NCI-H2081 treated with DMSO at 0.1 percent for 48 hours (cell line): ENCODE measurements around the gene CDR2.
"Not testable (repeated sequence)": the region's sequence is repeated elsewhere in the genome, so short reads cannot be mapped to it uniquely, and the experiment has no call there.

Source experiments
- DNase-seq: peaks from one replicate; lab custom pipeline; 2025; lab: John Stamatoyannopoulos, UW

The CDR2 gene

DNA sequence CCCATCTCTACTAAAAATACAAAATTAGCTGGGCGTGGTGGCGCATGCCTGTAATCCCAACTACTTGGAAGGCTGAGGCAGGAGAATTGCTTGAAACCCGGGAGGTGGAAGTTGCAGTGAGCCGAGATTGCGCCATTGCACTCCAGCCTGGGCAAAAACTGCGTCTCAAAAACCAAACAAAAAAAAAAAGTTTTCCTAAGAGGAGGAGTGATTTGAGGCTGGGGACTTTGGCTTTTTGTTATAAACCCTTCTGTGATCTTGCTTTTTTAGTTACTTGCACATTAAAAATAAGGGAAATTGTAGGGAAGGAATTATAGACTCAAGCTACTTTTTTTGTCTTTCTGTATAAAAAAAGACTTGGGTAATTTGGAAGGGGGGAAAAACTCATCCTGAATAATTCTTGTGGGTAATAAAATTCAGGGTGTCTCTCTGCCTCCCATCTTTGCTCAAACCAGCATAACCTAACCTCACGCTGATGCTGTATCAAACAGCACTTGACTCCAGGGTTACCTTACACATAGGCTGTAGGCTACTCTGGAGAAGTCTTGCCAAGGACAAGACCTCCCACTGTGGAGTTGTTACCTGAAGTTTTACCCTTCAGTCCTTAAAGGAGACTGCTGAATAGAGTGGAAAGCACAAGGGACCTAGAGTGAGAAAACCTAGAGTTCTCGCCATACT, 1.7 kb upstream of the CDR2 start:
- no peak for DNase-seq

DNA sequence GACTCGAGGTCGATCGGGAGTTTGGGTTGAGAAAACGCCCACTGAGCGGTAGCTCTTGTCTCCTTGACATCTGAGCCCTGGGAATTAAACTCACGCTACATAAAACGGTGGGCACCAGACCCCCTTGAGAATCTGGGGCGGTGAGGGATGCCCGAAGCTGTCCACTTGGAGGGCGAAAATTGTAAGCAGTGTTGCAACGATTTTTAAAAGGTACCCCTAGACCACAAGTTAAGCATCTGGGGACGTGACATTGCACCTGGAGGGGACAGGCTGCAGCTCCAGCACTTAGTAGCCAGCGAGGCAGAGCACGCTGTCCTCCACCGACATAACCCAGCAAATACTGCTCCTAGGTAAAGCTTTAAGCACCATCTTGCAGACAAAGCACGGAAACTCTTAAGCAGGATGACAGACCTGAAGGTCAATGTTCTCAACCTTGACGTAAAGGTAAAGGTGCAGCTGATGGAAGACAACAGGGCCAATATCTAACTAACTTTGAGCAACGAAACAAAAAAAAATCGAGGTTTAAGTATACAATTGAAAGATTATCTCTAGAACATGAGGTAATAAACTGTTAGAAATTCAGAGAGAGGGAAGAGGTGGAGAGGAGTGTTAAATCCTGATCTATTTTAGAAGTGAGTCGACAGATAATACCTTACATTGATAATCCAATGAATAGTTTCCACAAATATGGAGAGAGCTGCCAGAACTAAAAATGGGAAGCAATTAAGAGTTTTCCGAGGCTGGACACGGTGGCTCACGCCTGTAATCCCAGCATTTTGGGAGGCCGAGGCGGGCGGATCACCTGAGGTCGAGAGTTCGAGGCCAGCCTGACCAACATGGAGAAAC, 921 bp upstream of the CDR2 start:
- DNase-seq: no peak

DNA sequence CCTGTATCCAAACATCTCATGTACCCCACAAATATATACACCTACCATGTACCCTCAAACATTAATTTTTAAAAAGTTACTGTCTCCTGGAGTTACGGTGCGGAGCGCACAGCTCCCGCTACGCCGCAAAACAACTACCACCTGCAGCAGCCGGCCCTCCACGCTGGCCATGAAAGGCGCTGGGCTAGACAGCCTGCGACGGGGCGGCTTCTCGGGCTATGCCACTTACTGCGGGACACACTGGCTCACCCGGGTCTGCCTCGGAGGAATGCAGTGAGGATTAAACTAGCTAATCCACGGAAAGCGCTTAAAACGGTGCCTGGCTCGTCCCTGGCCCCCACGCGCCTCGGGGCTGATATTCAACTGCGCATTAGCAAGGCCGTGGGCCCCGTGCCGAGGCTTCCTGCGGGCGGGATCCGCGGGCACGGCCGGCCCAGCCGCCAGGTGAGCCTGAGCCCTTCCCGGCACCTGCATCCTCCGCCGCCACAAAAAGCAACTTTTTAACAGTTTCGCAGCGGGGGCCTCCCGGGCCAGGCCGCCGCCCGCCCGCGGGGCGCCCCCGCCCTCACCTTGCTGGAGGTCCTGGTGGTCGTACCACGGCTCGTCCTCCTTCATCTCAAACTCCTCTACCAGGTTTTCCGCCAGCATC, 633 bp downstream of the CDR2 start:
- no peak for DNase-seq

DNA sequence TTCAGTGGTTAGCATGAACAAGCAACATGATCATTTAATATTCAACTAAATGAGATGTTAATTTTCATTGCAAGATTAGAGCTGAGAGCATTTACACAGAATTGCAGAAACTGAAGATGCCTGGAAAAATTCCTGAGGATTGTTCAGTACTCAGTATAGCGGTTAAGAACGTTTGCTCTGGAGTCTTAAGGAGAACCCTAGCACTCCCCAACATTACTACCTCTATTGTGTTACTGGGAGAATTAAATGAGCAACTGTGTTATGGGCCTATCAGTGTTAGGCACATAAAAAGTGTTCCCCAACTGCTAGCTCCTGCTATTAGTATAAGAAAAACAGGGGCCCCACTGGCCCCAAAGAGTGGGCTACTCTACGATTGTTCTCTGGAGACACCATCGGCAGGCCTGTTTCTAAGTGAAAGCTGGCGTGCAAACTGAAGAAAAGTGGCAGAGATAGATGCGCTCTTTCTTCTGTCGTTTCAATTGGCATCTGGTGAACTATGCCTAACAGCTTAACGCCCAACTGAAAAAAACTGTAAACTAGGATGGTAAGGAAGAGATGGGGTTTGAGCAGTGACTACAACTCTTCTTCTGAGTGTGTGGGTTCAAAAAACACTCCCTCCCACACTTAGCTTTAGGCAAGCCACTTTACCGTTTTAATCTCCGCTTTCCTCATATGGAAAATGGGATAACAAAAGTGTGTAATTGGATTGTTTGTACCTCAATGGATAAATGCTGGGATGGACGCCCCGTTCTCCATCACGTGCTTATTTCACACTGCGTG, 1.3 kb downstream of the CDR2 start:
- DNase-seq: no peak

DNA sequence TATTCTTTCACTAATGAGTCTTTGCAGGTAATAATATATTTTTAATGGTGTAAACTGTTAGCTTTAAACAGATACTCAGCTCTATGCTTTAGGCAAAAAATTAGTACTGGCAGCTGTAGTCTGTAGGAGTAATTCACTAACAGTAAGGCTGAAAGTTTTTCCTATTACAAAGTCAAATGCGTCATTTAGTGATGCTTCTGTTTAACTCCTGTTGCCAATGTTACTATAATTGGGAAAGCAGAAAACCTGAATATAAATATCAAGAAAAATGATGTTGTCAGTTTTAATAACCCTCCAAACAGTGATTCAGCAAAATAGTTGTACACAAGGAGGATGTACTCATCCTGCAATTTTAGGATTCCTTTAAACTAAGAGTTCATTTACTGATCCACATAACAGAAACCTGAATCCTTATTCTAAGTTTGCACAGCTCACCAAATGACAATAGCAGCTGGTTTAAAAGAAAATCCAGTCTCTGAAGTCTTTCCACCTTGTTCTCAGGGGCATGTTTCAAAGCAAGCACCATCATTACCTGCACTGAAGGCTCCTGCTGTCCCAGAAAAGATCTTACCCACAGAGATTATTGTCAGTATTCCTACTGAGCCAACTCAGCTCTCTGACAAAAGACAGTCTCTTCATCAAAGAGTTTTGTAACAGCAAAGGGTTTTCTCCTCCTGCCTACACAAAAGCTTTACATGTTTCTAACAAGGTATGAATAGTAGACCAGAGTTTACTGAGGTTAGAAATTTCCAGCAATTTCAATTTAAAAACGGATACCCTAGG, 4.2 kb downstream of the CDR2 start:
- DNase-seq: no peak

DNA sequence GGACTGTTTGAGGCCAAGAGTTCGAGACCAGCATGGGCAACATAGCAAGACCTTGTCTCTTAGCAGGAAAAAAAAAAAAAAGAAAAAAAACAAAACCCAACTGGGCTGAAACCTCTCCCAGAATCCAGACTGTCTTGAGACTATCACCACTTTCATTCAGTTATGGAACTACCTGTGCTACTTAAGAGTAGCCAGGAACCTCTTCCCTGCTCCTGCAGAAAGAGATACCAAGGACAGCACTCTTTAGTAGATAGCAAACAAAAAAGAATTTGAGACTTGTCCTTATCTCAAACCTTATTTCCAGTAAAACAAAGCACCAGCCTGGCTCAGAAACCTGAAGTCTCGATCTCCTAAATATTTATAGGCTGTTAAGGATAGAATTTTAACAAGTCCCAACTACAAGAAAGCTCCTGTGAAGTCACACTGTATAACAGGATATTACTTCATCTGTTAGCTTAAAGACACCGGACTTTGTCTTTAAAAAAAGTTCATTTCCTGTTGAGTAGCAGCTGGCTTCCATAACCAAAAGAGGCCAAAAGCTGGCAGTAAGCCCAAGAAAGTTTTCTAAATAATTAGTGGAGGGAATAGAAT, 5.1 kb downstream of the CDR2 start:
- no peak for DNase-seq

DNA sequence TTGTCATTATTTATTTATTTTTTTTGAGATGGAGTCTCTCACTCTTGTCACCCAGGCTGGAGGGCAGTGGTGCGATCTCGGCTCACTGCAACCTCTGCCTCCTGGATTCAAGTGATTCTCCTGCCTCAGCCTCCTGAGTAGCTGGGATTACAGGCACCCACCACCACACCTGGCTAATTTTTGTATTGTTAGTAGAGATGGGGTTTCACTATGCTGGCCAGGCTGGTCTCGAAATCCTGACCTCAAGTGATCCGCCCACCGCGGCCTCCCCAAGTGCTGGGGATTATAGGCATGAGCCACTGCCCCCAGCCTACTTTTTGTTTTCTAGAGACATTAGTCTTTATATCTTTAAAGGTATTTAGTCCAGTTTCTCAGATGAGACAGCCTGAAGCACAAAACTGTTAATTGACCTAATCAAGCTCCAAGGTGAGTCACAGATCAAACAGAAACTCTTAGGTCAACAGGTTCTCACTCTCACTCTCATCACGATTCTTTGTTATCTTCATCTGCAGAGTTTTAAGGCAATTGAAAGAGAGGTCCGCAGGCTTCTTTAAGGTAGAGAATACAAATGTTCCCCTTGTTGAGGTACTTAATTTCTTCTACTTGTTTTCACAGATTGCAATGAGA, 6.1 kb downstream of the CDR2 start:
- not testable (repeated sequence) for DNase-seq

DNA sequence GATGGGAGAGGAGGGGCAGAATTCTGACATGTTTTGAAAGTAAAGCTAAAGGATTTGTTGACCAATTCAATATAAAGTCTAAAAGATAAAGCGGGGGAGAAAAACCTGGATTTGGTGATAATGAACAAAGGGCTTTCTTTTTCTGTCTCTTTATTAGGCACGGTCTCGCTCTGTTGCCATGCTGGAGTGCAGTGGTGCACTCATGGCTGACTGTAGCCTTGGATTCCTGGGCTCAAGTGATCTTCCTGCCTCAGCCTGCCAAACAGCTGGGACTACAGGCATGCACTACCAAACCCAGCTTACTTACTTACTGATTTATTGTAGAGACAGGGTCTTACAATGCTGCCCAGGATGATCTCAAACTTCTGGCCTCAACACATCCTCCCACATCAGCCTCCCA, 7.5 kb downstream of the CDR2 start:
- no peak for DNase-seq

DNA sequence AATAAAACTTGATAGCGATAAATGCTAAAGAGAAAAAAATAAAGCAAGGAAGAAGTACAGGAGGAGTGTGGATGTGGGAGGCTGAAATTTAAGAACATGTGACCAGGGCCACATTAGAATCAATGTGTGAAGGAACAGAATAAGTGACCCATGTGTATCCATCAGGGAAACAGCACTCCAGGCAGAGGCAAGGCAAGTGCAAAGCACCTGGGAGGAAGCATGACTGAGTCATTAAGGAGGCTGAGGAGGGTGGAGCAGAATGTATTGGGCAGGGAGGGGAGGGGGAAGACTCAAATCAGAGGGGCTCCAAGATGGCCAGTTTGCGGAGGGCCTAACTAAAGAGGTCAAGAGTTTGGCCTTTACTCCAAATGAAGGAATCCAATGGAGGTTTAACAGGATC, 8.0 kb downstream of the CDR2 start:
- no peak for DNase-seq

DNA sequence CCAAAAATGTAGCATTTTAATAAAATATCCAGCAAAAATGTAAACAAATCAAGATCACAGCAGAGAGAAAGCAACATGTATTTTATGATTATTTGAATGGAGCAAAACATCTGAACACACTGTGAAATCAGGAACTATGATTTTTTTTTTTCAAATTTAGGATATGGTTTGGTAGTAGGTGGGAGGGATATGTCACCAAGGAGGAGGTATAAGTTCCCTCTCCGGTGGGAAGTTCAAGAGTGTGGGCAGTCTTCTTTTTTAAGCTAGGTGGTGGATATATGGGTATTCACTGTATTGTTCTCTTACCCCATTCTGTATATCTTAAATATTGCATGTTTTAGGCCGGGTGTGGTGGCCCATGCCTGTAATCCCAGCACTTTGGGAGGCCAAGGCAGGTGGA, 10.2 kb downstream of the CDR2 start:
- DNase-seq: no peak

DNA sequence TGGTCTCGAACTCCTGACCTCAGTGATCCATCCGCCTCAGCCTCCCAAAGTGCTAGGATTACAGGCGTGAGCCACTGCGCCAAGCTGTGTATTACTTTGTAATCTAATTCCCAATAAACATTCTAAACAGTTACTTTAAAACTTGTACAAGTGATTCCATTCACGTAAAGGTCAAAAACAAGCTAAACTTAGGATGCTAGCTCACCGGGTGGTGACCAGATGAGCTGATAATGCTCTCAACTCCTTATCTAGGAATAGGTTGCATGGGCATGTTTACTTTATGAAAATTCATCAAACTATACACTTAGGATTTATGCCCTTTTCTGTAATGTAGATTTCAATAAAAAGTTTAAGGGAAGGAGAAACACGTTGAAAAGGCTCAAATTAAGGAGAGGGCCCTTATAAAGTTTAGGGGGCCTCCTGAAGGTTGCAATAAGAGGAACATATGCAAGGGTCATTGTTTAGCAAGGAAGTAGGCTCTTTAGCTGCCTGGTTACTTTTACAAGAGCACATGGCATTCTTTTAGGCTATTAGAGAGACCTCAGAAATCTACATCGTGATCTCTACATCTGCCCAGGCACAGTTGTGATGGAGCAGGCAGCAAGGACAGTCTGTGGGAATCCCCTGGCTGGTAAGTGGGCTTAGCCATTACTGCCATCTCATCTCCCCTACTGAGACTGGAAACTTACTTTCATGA, 13.3 kb downstream of the CDR2 start:
- DNase-seq: no peak

DNA sequence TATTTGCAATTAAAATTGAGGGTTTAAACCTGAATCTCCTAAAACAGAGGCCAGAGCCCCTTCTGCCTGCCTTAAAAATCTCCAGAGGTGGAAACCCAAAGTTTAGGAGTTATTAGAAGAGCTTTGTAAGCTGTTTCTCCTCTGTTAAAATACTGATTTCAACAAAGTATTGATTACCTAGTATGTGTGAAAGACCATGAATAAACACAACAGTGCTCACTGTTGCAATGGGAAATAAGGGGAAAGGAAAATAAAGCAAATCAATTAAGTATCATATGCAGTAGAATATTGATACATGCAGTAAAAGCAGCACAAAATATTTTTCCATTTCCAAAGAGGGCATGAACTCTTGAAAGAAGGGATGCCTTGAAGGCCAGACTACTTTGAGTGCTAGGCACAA, 14.7 kb downstream of the CDR2 start:
- no peak for DNase-seq

DNA sequence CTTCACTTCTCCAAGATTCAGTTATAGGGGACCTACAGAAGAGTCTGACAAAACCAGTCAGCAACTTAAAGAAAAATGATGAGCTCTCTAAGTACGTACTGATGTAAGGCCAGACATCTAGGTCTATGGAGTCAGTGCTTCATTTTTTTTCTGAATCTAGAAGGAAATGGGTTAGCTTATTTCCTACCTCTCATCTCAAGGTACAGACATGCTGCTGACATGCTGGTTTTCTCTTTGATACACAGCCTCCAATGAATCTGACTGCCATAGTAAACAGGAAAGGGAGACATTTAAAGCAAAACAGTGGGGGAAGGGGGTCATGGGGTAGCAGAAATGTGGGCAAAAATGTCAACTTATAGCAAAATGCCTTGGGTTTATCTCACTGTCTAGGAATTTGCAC, 16.4 kb downstream of the CDR2 start:
- no peak for DNase-seq

DNA sequence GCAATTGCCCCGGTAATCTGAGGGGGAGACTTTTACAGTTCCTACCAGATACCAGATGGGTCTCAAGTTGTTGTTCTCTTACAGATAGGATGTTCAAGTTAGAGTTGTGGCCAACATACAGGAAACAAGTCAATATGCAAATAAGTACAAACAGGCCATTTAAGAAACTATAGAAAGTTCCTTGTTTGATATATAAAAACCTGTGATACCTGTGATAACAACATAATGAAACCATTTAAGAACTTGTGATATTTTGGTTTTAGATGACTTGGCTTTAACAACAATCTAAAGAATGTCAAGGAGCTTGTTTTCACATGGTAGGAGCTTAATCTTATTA, 16.8 kb downstream of the CDR2 start:
- DNase-seq: no peak

DNA sequence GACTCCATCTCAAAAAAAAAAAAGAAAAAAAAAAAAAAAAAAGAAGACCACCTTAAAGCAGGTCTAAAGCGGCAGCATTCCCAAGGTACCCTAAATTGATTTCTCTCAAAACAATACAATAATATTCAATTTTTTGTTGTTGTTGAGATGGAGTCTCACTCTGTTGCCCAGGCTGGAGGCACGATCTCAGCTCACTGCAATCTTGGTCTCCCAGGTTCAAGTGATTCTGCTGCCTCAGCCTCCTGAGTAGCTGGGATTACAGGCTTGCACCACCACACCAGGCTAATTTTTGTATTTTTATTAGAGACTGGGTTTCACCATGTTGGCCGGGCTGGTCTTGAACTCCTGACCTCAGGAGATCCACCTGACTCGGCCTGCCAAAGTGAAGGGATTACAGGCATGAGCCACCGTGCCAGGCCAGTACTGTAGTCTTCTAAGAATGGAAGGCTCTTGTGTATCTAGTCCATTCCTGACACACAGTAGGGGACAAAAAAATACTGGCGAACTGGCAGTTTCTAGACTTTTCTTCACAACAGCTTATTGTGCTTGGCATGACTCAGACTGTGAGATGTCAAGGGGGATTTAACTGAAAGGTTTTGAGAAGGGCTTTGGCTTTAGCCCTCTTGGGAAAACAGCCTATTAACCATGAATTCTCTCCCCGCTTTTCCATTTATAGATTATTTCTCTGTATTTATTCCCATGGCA, 17.3 kb downstream of the CDR2 start:
- DNase-seq: no peak

DNA sequence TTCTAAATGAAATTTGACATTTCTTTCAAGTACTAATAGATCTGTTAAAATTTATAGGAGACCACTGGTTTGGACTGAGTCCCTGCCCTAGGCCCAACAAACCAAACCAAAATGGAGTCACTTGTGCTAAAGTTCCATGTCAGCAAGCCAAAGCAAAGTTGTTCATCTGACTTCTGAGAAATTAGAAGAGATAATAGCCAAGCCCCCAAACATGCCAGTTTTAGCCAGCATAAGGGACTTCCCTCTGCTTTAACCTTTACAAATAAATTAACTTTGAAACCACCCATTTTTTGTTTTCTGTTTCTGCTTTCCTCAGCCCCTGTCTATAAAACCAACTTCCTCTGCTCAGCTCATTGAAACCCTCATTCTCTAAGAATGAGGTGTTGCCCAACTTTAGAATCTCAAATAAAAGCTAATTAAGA, 18.9 kb downstream of the CDR2 start:
- no peak for DNase-seq

DNA sequence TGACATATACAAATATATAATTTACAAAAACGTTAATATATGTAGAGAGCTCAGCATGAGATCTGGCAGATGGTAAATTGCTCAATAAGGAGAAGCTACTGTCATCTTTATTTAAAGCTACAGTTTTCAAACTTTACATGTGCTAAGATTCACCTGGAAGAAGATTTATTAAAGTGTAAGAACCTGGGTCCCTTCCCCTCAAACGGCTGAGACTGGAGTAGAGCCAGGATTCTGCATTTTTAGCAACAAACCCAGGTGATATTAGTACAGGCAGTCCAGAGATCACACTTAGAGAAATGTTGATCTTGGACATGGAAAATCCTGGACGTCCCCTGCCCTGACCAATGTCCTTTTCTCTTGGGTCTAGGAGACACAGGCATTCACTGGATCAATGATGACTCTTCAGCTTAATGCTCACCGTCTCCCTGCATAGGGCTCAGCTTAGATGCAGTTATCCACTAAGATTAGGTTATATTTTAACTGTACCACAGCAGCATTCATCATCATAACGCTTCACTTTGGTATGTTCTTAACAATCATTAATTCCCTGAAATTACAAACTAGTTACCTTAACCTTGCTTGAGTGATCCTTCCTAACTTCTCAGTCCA, 20.4 kb downstream of the CDR2 start:
- no peak for DNase-seq

DNA sequence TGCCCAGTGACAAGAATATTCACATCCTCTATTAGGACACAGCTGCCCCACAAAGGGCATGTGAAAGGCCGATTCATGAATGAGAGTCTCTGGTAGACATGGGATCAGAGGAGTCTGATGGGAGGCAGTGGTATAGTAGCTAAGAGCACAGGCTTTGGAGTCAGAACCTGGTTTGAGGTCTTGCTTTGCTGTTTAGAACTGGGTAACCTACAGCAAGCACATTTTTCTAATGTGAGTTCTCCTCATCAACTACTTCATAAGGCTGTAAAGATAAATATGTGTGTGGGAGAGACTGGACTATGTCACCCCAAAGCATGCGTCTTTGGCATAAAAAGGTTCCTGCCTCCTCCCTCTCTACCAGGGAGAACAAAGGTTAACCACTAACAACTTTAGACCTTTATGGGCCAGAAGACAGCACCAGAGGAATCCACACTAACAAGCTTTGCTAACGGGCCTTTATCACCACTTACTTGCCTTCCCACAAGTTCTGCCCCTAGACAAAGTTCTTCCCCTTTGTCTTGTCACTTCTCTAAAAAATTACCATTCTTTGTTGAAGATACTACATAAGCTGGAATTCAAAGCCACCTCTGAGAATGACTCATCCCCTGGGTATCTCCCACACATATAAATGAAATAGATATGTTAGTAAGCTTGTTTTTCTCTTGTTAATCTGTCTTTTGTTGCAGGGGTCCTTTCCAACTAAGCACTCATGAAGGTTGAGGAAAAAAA, 21.1 kb downstream of the CDR2 start:
- no peak for DNase-seq
